NCI-H2081 treated with DMSO at 0.1 percent for 48 hours (cell line): Measurements from ENCODE around the gene TGFA.

Experiments used
- DNase-seq: peaks from one replicate; lab custom pipeline; 2025; lab: John Stamatoyannopoulos, UW

The TGFA gene

DNA sequence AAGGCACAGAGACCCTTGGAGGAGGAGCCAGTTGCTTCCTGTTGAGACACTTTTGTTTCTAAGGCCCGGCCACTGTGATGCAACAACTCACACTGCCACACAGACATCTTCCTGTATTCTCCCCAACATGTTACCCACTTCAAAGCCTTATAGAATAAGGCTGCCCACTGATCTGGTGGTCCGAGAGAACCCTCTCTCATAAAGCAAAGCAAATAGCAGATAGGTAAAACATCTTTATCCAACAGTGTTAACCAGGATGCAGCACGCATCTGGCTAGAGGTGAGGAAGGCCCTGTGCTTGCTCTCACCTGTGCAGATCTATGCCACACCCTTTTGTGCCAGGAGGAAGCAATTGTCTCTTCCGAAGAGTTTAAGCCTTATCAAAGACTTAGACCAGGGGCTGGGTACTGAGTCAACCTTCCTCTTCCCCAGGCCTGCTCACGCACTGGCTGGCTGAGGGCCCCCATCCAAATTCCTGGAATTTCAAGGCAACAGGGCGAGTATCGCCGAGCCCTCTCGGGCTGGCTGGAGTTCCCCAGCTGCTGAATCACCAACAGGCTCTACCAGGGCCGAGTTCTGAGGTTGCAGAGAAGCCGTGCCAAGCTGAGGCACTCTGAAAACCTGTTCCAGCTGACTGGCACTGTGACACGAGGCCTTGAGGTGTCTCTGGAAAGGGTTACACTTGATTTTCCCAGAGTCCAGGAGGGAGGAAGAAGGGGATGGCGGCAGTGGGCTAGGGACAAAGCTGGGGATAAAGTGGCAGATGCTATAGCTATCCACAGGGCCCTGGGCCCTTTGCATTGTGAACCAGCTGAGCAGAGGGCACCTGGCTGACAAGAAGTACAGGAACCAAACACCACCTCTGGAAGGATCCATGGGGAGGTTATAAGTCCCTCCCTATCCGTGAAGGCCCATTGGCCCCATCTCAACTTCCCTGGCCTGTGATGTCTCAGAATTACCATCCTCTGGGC, 29.3 kb downstream of the TGFA start:
- DNase-seq, result no peak

DNA sequence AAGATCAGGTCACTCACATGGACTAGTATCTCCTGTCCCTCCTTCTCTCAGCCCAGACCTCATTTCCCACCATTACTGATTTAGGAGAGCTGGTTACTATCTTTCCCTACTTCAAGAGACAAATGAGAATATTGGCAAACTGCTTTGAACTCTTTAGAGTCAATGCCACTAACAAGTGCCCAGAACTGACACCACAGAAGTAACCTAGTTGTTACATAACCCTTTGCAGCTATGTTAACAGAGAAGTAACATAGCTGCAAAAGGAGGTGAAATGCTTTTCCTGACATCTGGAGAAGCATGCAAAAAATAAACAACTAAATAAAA, 30.0 kb downstream of the TGFA start:
- no peak for DNase-seq

DNA sequence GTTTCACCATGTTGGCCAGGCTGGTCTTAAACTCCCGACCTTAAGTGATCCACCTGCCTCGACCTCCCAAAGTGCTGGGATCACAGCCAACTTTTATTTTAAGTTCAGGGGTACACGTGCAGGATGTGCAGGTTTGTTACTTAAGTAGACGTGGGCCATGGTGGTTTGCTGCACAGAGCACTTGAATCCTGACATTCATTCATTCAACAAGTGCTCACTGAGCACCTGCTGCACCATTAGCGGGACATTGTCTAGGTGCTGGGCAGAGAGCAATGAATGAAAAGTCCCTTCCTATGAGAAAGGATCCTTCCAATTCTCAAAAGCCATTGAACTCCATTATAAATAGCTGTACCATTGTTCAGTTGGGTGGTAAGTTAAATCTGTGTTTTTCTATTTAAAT, 31.0 kb downstream of the TGFA start:
- DNase-seq, result no peak

DNA sequence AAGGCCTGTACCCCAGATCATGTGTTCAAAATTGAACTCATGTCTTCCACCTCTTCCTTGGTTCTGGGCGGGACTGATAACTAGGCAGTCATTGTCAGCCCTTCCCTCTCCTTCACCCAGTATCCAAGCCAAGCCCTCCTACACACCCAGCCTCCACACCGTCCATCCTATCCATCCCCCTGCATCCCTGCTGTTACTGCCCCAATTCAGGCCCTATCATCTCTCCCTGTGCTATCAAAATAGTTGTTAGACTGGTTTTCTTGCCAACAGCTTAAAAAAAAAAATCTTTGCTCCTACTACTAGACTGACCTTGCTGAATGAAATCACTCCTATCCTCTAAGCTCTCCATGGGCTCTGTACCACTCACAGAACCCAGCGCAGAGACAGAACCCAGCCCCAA, 32.8 kb downstream of the TGFA start:
- DNase-seq, result no peak

DNA sequence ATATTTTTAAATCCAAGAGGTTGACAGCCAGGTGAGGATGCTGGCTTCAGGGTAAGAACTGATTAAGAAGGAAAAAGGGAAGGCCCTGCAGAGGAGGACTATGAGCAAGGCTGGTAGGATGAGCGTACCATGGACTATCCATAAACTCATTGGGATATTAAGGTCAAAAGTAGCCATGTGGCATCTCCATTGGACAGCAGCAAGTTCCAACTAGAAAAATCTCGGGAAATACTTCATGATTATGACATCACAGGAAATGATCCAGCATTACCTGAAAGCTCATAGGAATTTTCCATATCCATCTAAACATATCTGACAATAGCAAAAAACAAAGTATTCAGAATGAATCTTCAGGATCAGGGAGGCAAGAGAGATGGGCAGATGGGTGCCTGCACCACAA, 34.2 kb downstream of the TGFA start:
- DNase-seq, result no peak

DNA sequence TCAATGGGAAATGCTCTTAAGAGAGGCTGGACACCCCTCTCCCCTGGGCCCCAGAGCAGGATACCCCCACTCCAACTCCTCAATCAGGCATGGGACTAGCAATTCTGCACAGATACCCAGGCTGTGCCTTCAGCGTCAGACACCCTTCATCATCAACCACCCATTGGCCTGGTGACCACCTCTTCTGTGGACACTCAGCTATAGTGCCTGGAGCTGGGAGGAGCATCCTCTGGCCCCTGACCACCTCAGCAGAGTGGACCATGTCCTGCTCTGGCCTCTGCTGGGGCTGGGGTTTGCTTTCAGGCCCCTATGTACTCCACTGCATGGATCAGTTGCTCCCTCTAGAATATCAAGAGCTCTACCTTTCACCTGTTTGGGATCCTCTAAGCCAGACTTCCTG, 35.1 kb downstream of the TGFA start:
- DNase-seq, result no peak

DNA sequence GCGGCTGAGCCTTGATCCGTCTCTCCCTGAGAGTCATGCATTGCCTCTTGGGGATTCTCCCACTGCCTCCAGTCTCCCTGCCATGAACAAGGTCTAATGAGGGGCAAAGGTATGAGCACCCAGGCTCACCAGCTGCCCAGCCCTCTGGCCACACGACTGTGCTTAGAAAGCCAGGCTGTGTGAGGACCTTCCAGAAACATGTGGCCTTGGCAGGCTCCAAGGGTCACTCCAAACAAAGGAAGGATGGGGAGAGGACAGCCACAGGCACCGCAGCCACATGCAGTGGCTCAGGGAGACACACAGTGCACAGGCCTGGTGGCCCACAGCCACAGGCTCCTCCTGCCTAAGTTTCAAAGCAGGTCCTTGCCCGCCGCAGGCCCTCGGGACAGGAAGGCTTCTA, 35.8 kb downstream of the TGFA start:
- DNase-seq, result no peak

DNA sequence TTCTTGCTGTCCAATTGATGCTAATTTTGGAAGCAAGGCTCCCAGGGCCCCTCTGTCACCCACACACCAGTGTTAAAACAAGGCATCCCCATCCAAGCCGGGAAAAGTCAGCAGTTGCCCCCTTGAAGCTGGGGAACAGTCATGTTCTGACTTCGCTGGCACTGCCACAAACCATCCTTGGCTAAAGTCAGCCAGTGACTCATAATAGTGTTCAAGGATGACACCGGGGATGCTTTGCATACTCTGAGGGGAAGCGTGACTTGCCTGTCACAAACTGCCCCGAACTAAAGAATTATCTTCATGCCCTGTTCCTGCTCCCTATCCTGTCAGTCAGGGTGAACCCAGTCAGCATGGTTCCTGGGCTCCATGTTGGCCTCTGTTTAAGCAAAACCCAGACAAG, 37.0 kb downstream of the TGFA start:
- DNase-seq, result no peak

DNA sequence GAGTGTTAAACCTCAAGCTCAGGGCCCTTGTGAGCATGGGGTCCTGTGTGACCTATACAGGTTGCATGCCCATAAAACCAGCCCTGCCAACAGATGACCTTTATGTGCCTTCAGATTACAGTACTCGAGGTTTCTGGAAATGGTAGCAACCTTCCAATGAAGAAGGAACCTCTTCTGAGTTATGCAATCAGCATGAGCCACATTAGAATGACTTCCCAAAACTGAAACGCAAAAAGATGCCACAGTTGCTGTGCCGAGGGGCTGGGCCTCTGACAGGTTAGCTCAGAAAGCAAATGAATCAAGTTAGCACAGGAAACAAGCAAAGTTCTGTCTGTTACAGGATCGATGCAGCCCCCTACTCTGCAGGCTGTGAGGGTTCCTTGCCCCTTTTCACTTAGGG, 37.7 kb downstream of the TGFA start:
- no peak for DNase-seq

DNA sequence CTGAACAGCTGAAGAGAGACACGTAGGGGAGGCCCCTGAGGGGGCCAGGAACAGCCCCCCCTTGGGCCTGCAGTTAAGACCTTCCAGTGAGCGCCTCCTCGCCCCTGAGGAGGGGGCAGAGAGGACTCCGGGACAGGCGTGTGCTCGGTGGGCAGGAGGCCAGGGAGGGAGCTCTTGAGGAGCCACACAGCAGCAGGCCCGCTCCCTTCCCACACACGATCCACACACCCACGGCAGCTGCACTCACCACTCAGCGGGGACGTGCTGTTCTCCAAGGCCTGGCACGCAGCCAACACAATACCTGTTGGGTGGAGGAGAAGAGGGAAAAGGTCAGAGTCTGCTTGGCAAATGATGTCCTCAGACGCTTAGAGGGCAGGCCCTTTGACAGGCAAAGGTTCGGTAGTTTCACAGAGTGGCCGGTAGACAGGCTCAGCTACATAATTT, 39.0 kb downstream of the TGFA start:
- no peak for DNase-seq

DNA sequence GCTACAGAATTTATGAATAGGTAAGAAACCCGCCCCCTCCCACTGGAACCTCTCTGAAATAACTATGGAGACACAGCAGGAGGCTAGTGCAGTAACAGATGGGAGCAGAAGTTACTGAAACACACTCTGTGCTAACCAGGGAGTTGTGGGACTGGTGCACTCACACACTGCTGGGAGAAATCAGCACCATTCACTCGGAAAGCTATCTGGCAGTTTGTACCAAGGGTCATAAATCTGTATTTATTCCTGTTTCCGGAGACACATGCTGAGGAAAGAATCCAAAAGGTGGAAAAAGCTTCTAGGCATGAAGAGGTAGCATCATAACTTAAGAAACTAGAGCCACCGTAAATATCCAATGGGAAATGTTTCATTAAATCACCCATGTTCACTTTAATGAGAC, 39.9 kb downstream of the TGFA start:
- DNase-seq, result no peak

DNA sequence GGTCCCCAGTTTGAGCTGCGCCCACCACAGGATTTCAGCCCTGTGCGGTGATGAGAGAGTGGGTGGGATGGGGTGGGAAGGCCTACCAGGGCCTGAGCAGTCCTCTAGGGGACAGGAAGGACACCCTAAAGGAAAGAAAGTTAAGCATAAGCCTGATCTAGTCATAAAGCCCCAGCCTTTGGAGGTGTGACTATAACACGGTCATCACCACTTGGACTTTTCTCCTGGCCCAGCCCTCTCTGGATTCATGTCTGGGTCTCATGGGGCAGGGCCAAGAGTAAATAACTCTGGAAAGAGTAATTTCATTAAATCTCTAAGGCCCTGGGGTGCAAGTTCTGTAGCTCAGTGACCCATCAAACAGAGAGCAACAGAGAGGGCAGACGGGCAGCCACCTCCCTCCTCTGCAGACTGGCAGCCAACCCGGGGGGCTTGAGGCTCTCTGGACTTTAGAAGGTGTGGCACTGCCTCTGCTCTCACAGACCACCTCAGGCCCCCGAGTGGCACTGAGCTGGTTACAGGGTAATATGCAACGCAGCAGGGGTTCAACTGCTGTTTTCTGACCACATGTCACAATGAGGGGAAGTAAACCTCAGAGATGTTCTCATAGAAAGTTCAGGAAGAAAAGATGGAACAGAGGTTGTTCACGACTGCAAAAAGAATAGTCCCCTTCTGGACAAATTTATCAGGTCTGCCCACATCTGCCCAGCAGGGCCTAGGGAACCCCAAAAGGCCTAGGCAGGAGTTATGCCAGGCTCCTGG, 41.5 kb downstream of the TGFA start:
- DNase-seq, result no peak

DNA sequence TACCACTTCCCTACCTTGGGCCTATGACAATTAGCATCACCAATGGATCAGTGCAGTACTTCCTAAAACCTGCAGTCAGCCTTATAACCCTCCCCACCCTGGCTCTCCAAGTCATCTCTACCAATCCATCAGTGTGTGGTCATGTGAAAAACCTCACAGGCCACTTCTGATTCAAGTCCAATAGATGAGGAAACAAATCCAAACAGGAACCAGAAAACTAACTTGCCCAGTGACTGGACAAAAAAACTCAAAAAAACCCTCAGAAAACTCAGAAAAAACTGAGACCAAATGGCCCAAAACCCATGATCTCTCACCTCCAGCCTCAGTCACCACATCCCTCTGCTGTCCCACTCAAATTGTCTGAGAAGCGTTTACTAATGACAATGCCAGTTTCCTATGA, 43.3 kb downstream of the TGFA start:
- DNase-seq, result no peak

DNA sequence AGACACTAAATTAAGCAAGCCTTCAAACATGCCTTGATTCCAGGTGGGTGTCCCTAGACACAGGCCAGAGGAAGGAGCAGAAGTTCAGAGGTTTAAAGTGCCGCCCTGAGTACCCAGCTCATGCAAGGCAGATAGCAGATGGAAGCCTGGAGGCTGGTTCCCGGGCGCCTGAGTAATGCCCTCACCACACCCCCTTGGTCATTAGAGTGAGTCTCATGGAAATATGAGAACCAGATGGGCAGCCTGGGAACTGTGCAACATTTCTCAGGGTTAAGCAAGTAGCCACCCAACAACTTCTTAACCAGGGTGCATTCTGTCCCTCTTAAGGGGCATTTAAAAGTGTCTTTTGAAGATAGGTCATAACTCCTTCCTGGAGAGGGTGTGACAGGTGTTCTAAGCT, 44.1 kb downstream of the TGFA start:
- DNase-seq, result no peak

DNA sequence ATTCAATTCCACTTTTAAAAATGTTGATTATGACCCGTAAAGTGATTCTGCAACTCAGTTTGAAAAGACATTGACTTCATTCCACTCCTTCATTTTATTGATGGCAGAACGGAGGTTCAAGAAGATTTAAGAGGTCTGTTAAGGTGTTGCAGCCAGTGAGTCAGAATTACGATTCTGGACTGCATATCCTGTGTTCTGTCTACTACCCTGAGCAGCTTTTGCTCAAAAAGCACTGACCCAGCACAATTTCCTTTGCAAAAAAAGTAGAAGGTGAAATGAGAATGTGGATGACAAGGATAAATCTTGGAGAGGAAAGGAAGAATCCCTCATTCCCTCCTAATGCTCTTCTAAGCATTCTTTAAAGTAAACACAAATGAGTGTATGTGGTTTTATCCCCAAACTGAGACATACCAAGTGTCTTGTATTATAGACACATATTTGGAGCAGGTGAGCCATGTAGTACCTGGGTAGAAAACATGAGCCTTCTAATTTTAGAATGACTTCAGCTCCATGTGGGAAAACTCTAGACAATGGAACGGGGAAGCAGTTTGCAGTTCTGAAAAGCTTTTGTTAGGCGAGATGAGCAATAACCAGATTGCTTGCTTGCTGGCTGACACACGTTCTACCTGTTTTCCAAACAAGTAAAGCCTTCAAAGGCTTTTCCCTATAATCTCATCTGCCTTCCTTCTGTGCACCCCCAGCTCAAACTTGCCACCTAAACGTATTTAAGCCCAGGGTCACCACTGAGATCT, 44.7 kb downstream of the TGFA start:
- no peak for DNase-seq

DNA sequence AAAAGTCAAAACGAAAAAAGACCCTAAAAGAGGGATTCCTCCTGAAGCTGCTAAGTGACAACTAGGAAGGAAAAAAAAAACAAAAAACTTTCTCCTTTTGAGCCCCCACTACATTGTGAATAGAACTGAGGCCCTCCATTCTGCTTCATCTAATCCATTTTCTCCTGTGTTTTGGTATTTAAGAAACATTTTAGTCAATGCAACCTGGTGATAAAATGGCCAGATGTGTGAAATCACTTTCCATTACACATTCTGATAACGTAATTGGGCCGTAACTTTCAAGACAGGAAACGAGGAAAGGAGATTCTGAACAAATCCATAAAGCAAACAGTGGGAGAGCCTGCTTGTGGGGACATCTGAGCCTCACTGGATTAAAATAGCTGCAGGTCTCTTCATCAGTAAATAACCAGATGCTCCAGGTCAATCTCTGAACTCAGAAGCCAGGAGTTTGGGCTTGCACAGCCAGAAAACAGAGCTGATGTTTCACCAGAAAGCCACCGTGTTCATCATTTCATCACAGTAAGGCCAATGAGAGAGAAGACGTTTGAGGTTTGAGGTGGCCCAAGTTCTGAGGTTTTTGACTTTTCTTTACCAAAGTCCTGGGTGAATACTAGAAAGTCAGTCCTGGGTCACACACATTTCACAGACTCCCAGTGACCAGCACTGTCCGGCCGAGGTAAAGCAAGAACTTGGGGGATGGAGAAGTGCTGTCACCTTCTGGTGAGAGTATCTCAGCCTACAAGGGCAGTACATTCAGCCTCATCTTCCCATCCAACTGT, 47.8 kb downstream of the TGFA start:
- no peak for DNase-seq

DNA sequence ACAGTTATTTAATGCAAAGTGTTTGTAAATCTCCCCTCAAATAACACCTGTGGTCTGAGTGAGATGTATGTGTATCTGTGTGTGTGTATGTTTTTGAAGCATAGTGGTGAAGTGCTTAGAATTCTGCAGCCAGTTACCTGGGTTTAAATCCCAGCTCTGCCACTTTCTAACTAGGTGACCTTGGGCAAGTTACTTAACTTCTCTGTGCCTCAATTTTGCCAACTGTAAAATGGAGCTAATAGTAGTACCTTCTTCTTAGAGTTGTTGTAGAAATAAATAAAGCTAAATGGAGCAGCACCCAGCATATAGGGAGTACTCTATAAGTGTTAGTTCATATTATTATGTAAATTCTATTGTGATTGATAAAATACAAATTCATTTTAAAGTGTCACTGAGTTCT, 48.9 kb downstream of the TGFA start:
- no peak for DNase-seq

DNA sequence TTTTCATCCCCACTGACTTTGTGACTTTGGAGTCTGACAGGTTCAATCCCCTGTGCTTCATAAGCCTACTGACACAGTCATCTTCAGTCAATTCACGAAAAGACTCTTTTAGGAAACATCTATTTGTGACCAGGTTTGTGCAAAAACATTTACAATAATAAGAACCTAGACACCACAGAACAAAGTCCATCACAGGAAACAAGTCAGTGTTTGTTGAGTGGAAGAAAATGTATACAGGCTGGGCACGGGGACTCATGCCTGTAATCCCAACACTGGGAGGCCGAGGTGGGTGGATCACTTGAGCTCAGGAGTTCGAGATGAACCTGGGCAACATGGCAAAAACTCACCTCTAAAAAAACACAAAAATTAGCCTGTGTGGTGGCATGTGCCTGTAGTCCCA, 49.7 kb downstream of the TGFA start:
- no peak for DNase-seq

DNA sequence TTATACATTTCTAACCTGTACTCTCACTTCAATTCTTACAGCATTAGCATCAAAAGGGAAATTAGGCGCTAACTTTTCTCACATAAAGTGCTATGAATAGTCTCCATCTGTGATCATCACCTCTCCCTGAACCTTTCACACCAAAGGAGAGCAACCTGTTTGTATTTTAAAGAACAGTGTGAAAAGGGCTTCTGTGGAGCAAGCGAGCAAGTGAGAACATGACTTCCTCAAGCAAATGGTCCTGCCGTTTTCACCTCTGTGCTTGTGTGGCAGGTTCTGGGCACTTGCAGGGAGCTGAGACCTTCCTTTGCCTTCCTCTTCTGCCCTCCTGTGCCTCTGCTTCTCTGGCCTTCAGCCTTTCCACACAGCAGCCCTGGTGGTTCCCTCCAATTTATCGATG, 51.9 kb downstream of the TGFA start:
- DNase-seq, result no peak

DNA sequence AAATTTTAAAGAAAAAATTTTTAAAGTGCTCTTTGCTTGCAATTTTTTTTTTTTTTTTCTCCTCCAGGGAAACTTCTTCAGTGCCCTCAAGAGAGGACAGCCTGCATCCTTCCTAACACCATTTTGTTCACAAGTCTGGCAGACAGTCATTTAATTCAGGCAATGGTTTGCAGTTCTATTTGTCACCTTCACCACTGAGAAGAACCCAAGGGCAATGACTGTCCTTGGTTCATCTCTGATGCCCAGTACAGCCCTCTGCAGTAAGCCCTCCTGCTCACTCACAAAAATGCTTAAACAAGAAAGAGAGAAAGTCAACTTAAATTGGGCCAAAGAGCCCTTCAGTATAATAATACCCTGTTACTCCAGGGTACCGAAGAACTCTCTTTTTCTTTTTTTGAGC, 52.4 kb downstream of the TGFA start:
- DNase-seq, result no peak

DNA sequence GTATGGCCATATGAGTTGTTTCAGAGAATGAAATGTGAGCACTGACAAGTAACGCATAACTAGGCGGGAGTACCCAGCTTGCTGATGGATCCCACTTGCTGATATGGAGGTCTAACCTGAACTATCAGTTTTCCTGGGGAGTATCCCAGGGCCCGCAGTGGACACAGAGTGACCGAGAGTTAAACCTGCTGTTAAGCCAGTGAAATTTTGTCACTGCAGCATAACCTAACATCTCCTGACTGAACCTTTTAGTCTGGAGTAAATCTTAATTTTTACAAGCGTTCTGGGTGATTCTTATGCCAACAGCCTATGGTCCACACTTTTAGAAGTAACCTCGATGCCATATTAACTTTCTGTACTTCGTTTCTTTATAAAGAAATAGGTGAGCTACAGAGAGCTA, 54.4 kb downstream of the TGFA start:
- DNase-seq, result no peak

DNA sequence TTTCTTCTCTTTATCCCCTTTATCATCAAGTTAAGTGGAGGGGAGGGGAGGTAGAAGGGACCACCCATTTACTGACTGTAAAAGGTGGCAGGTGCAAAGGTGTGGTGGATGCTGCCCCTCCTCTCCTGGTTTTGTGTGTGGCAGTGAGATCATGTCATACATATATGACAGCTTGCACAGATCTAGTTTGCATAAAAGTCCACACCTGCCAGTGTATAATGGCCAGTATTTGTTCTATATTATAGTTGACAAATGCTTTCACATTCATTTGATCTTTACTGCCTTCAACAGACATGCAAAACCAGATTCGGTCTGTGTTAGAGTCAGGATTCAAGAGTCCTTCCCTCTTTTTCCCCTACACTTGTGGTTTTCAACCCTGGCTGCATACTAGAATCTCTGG, 55.1 kb downstream of the TGFA start:
- no peak for DNase-seq
